Stimulated activated CD4-positive, alpha-beta T cell treated with anti-CD3 and anti-CD28 coated beads, Interleukin-12 subunit alpha, Interleukin-12 subunit beta, amount 100 ng/mL, for 48 hours (primary cell): ENCODE data around the gene SERPINB13.
"Not testable (repeated sequence)": the region's sequence is repeated elsewhere in the genome, so short reads cannot be mapped to it uniquely, and the experiment has no call there.

Experiments
- DNase-seq, 3 donors: peaks; one replicate each; pipeline ENCODE4 v3.0.0-alpha.2; 2020; ENCODE audit warnings: low read depth in 2 of 3, low spot score in 1 of 3

The SERPINB13 gene

GRCh38 chr18:63588909-63589308, 1.8 kb downstream of the SERPINB13 start:
- DNase-seq = no peak

- no peak for DNase-seq
Observed at GRCh38 chr18:63590373-63590772, 3.2 kb downstream of the SERPINB13 start.

GRCh38 chr18:63590966-63591695, 4.0 kb downstream of the SERPINB13 start:
- no peak for DNase-seq

- no peak for DNase-seq
Observed at GRCh38 chr18:63591725-63592124, 4.6 kb downstream of the SERPINB13 start.

GRCh38 chr18:63592471-63592870, 5.3 kb downstream of the SERPINB13 start:
- no peak for DNase-seq

- no peak for DNase-seq
Observed at GRCh38 chr18:63596964-63597363, 9.8 kb downstream of the SERPINB13 start.

- DNase-seq = no peak
Observed at GRCh38 chr18:63603355-63603754, 16.2 kb downstream of the SERPINB13 start.

GRCh38 chr18:63603772-63604171, 16.6 kb downstream of the SERPINB13 start:
- DNase-seq = no peak

GRCh38 chr18:63604791-63605567, 17.8 kb downstream of the SERPINB13 start:
- no peak for DNase-seq

GRCh38 chr18:63606526-63606925, 19.4 kb downstream of the SERPINB13 start:
- DNase-seq = no peak

GRCh38 chr18:63613420-63613819, 26.3 kb downstream of the SERPINB13 start:
- no peak for DNase-seq

GRCh38 chr18:63617049-63617914, 30.1 kb downstream of the SERPINB13 start:
- no peak for DNase-seq

GRCh38 chr18:63617915-63618234, 30.7 kb downstream of the SERPINB13 start:
- DNase-seq = no peak

- DNase-seq = no peak
Observed at GRCh38 chr18:63619661-63620060, 32.5 kb downstream of the SERPINB13 start.

GRCh38 chr18:63624863-63625262, 37.7 kb downstream of the SERPINB13 start:
- DNase-seq = no peak

- no peak for DNase-seq
Observed at GRCh38 chr18:63626431-63626830, 39.3 kb downstream of the SERPINB13 start.

- DNase-seq = no peak
Observed at GRCh38 chr18:63627819-63628218, 40.7 kb downstream of the SERPINB13 start.

- DNase-seq = no peak
Observed at GRCh38 chr18:63637703-63638102, 50.6 kb downstream of the SERPINB13 start.

- not testable (repeated sequence) for DNase-seq
Observed at GRCh38 chr18:63641157-63641680, 54.1 kb downstream of the SERPINB13 start.

- not testable (repeated sequence) for DNase-seq
Observed at GRCh38 chr18:63642668-63643356, 55.7 kb downstream of the SERPINB13 start.

- DNase-seq = not testable (repeated sequence)
Observed at GRCh38 chr18:63644142-63644541, 57.0 kb downstream of the SERPINB13 start, which contains the start of gene SERPINB4. SERPINB4 (minus strand) TSS chr18:63644256; CDS start chr18:63643577, 679 bp downstream.
